GM21528 (cell line): Measurements from ENCODE around the gene CYP8B1.

Experiments used
- ATAC-seq: cut with Tn5 transposase; IDR thresholded peaks from one replicate; pipeline ENCODE4 v1.9.1; 2021; ENCODE audit warnings: mild to moderate bottlenecking, moderate library complexity; ENCODE audit not compliant: unreplicated experiment, low FRiP score

The CYP8B1 gene

GRCh38 chr3:42875325-42876151, at the start of gene CYP8B1:
TSS of gene CYP8B1 (minus strand) at chr3:42875879. CDS start at chr3:42875816, 63 bp downstream.
- ATAC-seq, result no peak

- ATAC-seq, result no peak
These were observed 47.9 kb upstream of the CYP8B1 start for GRCh38 chr3:42923606-42924005.

GRCh38 chr3:42914771-42915515, 39.3 kb upstream of the CYP8B1 start:
- no peak for ATAC-seq

GRCh38 chr3:42911551-42911950, 35.9 kb upstream of the CYP8B1 start:
- ATAC-seq, result no peak

GRCh38 chr3:42908675-42909074, 33.0 kb upstream of the CYP8B1 start:
- ATAC-seq, result no peak

- no peak for ATAC-seq
These were observed 31.1 kb upstream of the CYP8B1 start for GRCh38 chr3:42906848-42907183.

GRCh38 chr3:42906070-42906847, 30.6 kb upstream of the CYP8B1 start, which contains the start of gene ZNF662:
TSS of gene ZNF662 (plus strand) at chr3:42906142. CDS start at chr3:42908115, 1,973 bp downstream.
- no peak for ATAC-seq

- ATAC-seq, result no peak
These were observed 30.0 kb upstream of the CYP8B1 start for GRCh38 chr3:42905740-42906069.

- no peak for ATAC-seq
These were observed 28.4 kb upstream of the CYP8B1 start for GRCh38 chr3:42904076-42904475.

- ATAC-seq, result no peak
These were observed 26.6 kb upstream of the CYP8B1 start for GRCh38 chr3:42902257-42902656.

- ATAC-seq, result no peak
These were observed 25.4 kb upstream of the CYP8B1 start for GRCh38 chr3:42901073-42901415.

GRCh38 chr3:42900226-42901072, 24.8 kb upstream of the CYP8B1 start:
- ATAC-seq, result no peak

- no peak for ATAC-seq
These were observed 23.4 kb upstream of the CYP8B1 start for GRCh38 chr3:42898896-42899675.

- ATAC-seq, result no peak
These were observed 19.8 kb upstream of the CYP8B1 start for GRCh38 chr3:42895580-42895868.

- no peak for ATAC-seq
These were observed 19.3 kb upstream of the CYP8B1 start for GRCh38 chr3:42894698-42895579.

GRCh38 chr3:42892807-42893206, 17.1 kb upstream of the CYP8B1 start:
- no peak for ATAC-seq

GRCh38 chr3:42892169-42892568, 16.5 kb upstream of the CYP8B1 start:
- ATAC-seq, result no peak

GRCh38 chr3:42891042-42891441, 15.4 kb upstream of the CYP8B1 start:
- no peak for ATAC-seq

- no peak for ATAC-seq
These were observed 11.4 kb upstream of the CYP8B1 start for GRCh38 chr3:42887084-42887483.
